HCT116 (cell line): ENCODE results near the gene LRG1. TPM values are rescaled to one million over a fixed set of nuclear protein-coding genes. Genes with fewer than 3 reads are reported as not detected.

Experiments used
- ATAC-seq: fragments of 200-7000 bp; cut with Tn5 transposase; 2 replicates; pipeline ENCODE4 v1.9.1; 2020; ENCODE audit warnings: mild to moderate bottlenecking, moderate library complexity
- BruUV-seq: library from RNA; stranded (reverse); fragments of 400-500 nt; replicated peaks from 2 replicates; lab custom pipeline; 2021; lab: Mats Ljungman, UMichigan
- CTCF ChIA-PET: fragments of 300-600 bp; sonication (Branson Sonifier 250); formaldehyde crosslinking; loops from one replicate; lab custom pipeline; 2021; ENCODE audit warnings: antibody characterized with exemption; lab: Charles Lee
- POLR2A ChIA-PET: fragments of 300-600, 350-600 bp; sonication (Branson Sonifier 250); formaldehyde crosslinking; loops from one replicate; lab custom pipeline; 2021; ENCODE audit warnings: antibody characterized with exemption; lab: Charles Lee
- RAD21 ChIA-PET, 2 experiments: fragments of 300-600 bp; sonication (Branson Sonifier 250); formaldehyde crosslinking; loops; one replicate each; lab custom pipeline; 2023; ENCODE audit warnings: low total read pairs in 2 of 2; ENCODE audit not compliant: uncharacterized antibody in 2 of 2, unreplicated experiment in 2 of 2, low non-redundant PET in 1 of 2; lab: Charles Lee
- DNase-seq: peaks from one replicate; pipeline ENCODE4 v3.0.0-alpha.2; 2010; ENCODE audit warnings: low read depth, low spot score
- H2AFZ ChIP-seq: fragments of 200-600 bp; shearing (Covaris generic), sonication (generic); 2 replicates; pipeline ENCODE4 v1.6.1; 2017; ENCODE audit warnings: low read depth, mixed run types, mixed read lengths, antibody characterized with exemption, low read length; ENCODE audit not compliant: poor library complexity, severe bottlenecking
- H3K27ac ChIP-seq: 2 replicates; pipeline ENCODE4 v1.5.1; 2012; ENCODE audit warnings: low read depth, low read length
- H3K27me3 ChIP-seq: fragments of 200-600 bp; sonication (generic); 2 replicates; pipeline ENCODE4 v1.6.1; 2016; ENCODE audit warnings: mixed run types, low read length, mixed read lengths; ENCODE audit not compliant: insufficient read depth
- H3K36me3 ChIP-seq, 2 experiments: fragments of 200-500 bp in 1 of 2; fragments of 200-600 bp in 1 of 2; sonication (Bioruptor generic) in 1 of 2; sonication (generic) in 1 of 2; 2 replicates each; pipeline versions ENCODE4 v1.5.1 to v1.6.1; 2014 to 2016; ENCODE audit warnings: low read length in 2 of 2, inconsistent platforms in 1 of 2, mixed read lengths in 1 of 2, mixed run types in 1 of 2; ENCODE audit not compliant: insufficient read depth in 2 of 2, control insufficient read depth in 1 of 2
- H3K4me1 ChIP-seq, 2 experiments: fragments of 200-600 bp in 1 of 2; sonication (generic) in 1 of 2; 2 replicates each; pipeline versions ENCODE4 v1.5.1 to v1.6.1; 2012 to 2017; ENCODE audit warnings: low read length in 2 of 2, inconsistent platforms in 1 of 2, mild to moderate bottlenecking in 1 of 2, mixed read lengths in 1 of 2, mixed run types in 1 of 2, moderate library complexity in 1 of 2; ENCODE audit not compliant: insufficient read depth in 2 of 2, control insufficient read depth in 1 of 2
- H3K4me2 ChIP-seq: fragments of 200-600 bp; sonication (generic); 2 replicates; pipeline ENCODE4 v1.6.1; 2017; ENCODE audit warnings: mixed run types, low read length, mixed read lengths
- H3K4me3 ChIP-seq, 2 experiments: fragments of 200-600 bp in 1 of 2; sonication (generic) in 1 of 2; replicated peaks in 1 of 2; 2 replicates each; pipeline ENCODE4 v1.5.1; 2011 to 2016; ENCODE audit warnings: low read length in 2 of 2, control low read depth in 1 of 2, low read depth in 1 of 2, mild to moderate bottlenecking in 1 of 2, mixed read lengths in 1 of 2, mixed run types in 1 of 2
- H3K79me2 ChIP-seq: fragments of 200-600 bp; sonication (generic); 2 replicates; pipeline ENCODE4 v1.6.1; 2017; ENCODE audit warnings: mild to moderate bottlenecking, mixed run types, low read length, moderate library complexity, mixed read lengths; ENCODE audit not compliant: insufficient read depth
- H3K9ac ChIP-seq: fragments of 200-600 bp; sonication (generic); 2 replicates; pipeline ENCODE4 v1.6.1; 2016; ENCODE audit warnings: low read length, mixed read lengths
- H3K9me2 ChIP-seq: fragments of 200-600 bp; sonication (generic), shearing (Covaris generic); 2 replicates; pipeline ENCODE4 v1.6.1; 2017; ENCODE audit warnings: mixed run types, mild to moderate bottlenecking, moderate library complexity; ENCODE audit not compliant: insufficient read depth
- H3K9me3 ChIP-seq, 2 experiments: fragments of 200-500 bp in 1 of 2; fragments of 200-600 bp in 1 of 2; sonication (Bioruptor generic) in 1 of 2; sonication (generic) in 1 of 2; 2 replicates each; pipeline ENCODE4 v1.6.1; 2014 to 2017; ENCODE audit warnings: low read length in 2 of 2, mixed read lengths in 2 of 2, inconsistent platforms in 1 of 2, low read depth in 1 of 2, mild to moderate bottlenecking in 1 of 2, mixed run types in 1 of 2, moderate library complexity in 1 of 2; ENCODE audit not compliant: control insufficient read depth in 1 of 2, insufficient read depth in 1 of 2
- H4K20me1 ChIP-seq: fragments of 200-600 bp; sonication (generic), shearing (Covaris generic); 2 replicates; pipeline ENCODE4 v1.6.1; 2017; ENCODE audit warnings: mixed run types, mild to moderate bottlenecking, moderate library complexity; ENCODE audit not compliant: insufficient read depth
- ATF3 ChIP-seq: IDR thresholded peaks from 2 replicates; pipeline ENCODE4 v1.6.1; 2012
- CBX3 ChIP-seq: IDR thresholded peaks from 2 replicates; pipeline ENCODE4 v1.6.1; 2012; ENCODE audit warnings: low read depth
- CEBPB ChIP-seq: IDR thresholded peaks from 2 replicates; pipeline ENCODE4 v1.6.1; 2012; ENCODE audit warnings: low read depth
- POLR2A ChIP-seq: IDR thresholded peaks from 2 replicates; pipeline ENCODE4 v1.7.0; 2011; ENCODE audit warnings: borderline replicate concordance; ENCODE audit not compliant: insufficient read depth, insufficient read length; ENCODE audit errors: extremely low read depth
- REST ChIP-seq: IDR thresholded peaks from 2 replicates; pipeline ENCODE4 v1.6.1; 2012; ENCODE audit warnings: low read depth
- SP1 ChIP-seq: IDR thresholded peaks from 2 replicates; pipeline ENCODE4 v1.6.1; 2012; ENCODE audit warnings: low read depth
- YY1 ChIP-seq: IDR thresholded peaks from 2 replicates; pipeline ENCODE4 v1.6.1; 2011; ENCODE audit warnings: low read length, low read depth, moderate library complexity, mild to moderate bottlenecking; ENCODE audit not compliant: insufficient replicate concordance; ENCODE audit errors: extremely low read depth
- ZNF274 ChIP-seq: fragments of 200-500 bp; sonication (Bioruptor generic); IDR thresholded peaks from 2 replicates; pipeline ENCODE4 v1.6.1; 2014; ENCODE audit warnings: mild to moderate bottlenecking, low read depth, low read length, inconsistent platforms
- intact Hi-C: fragments of 100-400 bp; cut with micrococcal nuclease; formaldehyde crosslinking; loops from 2 replicates; pipeline ENCODE4 v1.10.0; 2022
- total RNA-seq: library from RNA; stranded (reverse); gene quantifications from one replicate; pipeline ENCODE4 v1.2.1, GENCODE V29; 2021; ENCODE audit not compliant: unreplicated experiment
- TF ChIP-seq, protein P1 (sequence below): IDR thresholded peaks from 2 replicates; pipeline ENCODE4 v1.6.1; 2011; ENCODE audit warnings: mild to moderate bottlenecking, low read length, moderate library complexity; ENCODE audit not compliant: insufficient replicate concordance; ENCODE audit errors: extremely low read depth

LRG1 gene
- total RNA-seq, 1 experiment from 2014 or later = 1.3 TPM

DNA sequence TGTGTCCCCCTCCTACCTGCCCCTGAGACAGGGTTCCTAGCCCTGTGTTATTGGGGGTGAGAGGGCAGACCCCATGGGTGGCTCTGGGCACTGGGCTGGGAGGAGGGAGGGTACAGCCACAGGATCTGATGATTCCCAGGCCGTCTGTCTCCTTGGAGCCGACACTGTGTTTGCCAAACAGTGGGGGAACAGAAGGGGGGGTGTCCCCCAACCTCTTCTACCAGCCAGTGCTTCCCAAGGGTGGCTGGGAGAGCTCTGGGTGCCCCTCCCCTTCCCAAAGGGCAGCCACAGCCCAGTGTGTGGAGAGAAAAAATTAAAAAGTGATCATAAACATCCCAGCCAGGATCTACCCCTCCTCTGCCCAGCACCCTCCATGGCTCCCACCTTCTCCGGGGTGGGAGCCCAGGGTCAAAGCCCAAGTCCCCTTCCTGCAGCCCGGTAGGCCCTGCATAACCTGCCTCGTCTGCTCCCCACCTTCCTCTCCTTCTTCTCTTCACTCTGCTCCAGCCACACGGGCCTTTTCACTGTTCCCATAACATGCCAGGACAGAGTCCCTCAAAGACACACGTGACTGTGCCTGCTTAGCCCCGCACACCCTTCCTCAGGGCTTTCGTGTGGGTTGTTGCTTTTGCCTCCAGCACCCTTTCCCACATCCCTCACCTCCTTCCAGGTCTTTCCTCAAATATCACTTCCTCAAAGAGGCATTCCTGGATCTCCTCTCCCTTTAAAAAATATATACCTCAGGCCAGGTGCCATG lies 20.1 kb downstream of the LRG1 start:
- TF ChIP-seq, protein P1, sequence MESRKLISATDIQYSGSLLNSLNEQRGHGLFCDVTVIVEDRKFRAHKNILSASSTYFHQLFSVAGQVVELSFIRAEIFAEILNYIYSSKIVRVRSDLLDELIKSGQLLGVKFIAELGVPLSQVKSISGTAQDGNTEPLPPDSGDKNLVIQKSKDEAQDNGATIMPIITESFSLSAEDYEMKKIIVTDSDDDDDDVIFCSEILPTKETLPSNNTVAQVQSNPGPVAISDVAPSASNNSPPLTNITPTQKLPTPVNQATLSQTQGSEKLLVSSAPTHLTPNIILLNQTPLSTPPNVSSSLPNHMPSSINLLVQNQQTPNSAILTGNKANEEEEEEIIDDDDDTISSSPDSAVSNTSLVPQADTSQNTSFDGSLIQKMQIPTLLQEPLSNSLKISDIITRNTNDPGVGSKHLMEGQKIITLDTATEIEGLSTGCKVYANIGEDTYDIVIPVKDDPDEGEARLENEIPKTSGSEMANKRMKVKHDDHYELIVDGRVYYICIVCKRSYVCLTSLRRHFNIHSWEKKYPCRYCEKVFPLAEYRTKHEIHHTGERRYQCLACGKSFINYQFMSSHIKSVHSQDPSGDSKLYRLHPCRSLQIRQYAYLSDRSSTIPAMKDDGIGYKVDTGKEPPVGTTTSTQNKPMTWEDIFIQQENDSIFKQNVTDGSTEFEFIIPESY = no peak
- TF ChIP-seq ZNF274 (no peak), SP1 (no peak), YY1 (no peak), CEBPB (no peak), POLR2A (no peak)
- ChIA-PET RAD21 (no interaction called here), CTCF (no interaction called here), POLR2A (no interaction called here)
- Histone ChIP-seq H3K4me3 (no peak overlapping the region), H3K9me3 (no peaks in the 10 kb centered on the region), H3K4me1 (peaks cover 0 to 7% of the 10 kb centered on the region in 2 experiments; a peak in 1 of 4 replicates), H2AFZ (no peak overlapping the region), H3K27ac (no peak overlapping the region), H3K4me2 (no peak overlapping the region), H3K79me2 (no peaks in the 10 kb centered on the region), H4K20me1 (no peaks in the 10 kb centered on the region), H3K36me3 (no peaks in the 10 kb centered on the region), H3K9me2 (no peaks in the 10 kb centered on the region), H3K27me3 (no peaks in the 10 kb centered on the region), H3K9ac (no peak overlapping the region)
- BruUV-seq = no TSS peak
- intact Hi-C loops = loop anchor here (10.0 kb wide), 1 partner anchor 255 kb away; no protein-coding TSS in a partner anchor
- DNase-seq (no peak), ATAC-seq (no peak)

DNA sequence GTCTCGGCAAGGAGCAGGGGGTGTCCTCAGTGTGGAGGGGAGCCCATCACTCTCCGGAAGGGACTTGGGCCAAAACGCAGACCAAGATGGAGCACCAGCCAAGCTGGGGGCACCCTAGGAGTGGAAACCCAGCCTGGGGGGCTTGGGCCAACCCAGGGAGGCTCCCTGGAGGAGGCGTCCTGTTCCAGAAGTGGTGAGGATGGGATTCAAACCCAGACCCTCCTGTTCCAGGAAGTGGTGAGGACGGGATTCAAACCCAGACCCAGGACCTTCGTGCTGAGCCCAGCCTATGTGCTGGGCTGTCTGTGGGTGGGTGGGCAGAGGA lies 20.7 kb downstream of the LRG1 start:
- ATAC-seq = no peak
- ChIA-PET RAD21 (no interaction called here), POLR2A (no interaction called here), CTCF (no interaction called here)
- H3K4me1 ChIP-seq = peaks cover 0 to 7% of the 10 kb centered on the region in 2 experiments; a peak in 1 of 4 replicates
- no TSS peak for BruUV-seq
- no peak for DNase-seq
- H3K79me2 ChIP-seq = no peaks in the 10 kb centered on the region
- no peaks in the 10 kb centered on the region for H3K9me3 ChIP-seq
- H3K4me2 ChIP-seq = no peak overlapping the region
- no peaks in the 10 kb centered on the region for H3K9me2 ChIP-seq
- no peaks in the 10 kb centered on the region for H3K27me3 ChIP-seq
- no peaks in the 10 kb centered on the region for H3K36me3 ChIP-seq
- TF ChIP-seq ATF3 (no peak), REST (no peak), ZNF274 (no peak), CBX3 (no peak)
- H3K27ac ChIP-seq = no peak overlapping the region
- H3K9ac ChIP-seq = no peak overlapping the region
- no peak overlapping the region for H3K4me3 ChIP-seq
- H2AFZ ChIP-seq = no peak overlapping the region
- H4K20me1 ChIP-seq = no peaks in the 10 kb centered on the region
- intact Hi-C loops = no loop called here
